ENCODE measurements around the gene SGIP1. TPM values are rescaled to one million over a fixed set of nuclear protein-coding genes. Genes with fewer than 3 reads are reported as not detected.

The SGIP1 gene
- total RNA-seq, 2 donors from 2014 or later, result 3.8 to 9.4 TPM

- H3K9me3 ChIP-seq (ENCODE audit: control insufficient read depth, low read length), result no peaks in the 10 kb centered on the region
- H3K4me1 ChIP-seq (ENCODE audit: control insufficient read depth, insufficient read depth, low read length), result peaks cover 19% of the 10 kb centered on the region
- no peaks in the 10 kb centered on the region for H3K36me3 Mint-ChIP-seq (ENCODE audit: low read depth)
- no peak for TF ChIP-seq CTCF (conservative IDR thresholded peaks at IDR 0.05)
- no peak overlapping the region for H3K27ac Mint-ChIP-seq
- 80 to 93% methylated on average over 1 to 2 of the region's 2 CpGs for WGBS, 2 experiments (ENCODE audit: insufficient coverage in 1 of 2, insufficient read length in 1 of 2)
- no peak overlapping the region for H3K9ac ChIP-seq (ENCODE audit: extremely low read depth, low read length, poor library complexity, severe bottlenecking)
- no peak for DNase-seq
- no peaks in the 10 kb centered on the region for H3K9me3 Mint-ChIP-seq
- peak overlapping the region; percentile 87 for H3K4me3 ChIP-seq (ENCODE audit: low read length)
- H3K27ac ChIP-seq (ENCODE audit: low read depth, low read length), result no peak overlapping the region
- peaks cover 31% of the 10 kb centered on the region for H3K4me1 Mint-ChIP-seq
- peaks cover 13% of the 10 kb centered on the region for H3K27me3 Mint-ChIP-seq (ENCODE audit: insufficient read depth)
- no peak overlapping the region for H3K4me3 Mint-ChIP-seq
- no peaks in the 10 kb centered on the region for H3K36me3 ChIP-seq (ENCODE audit: control insufficient read depth, insufficient read depth, low read length)
- peaks cover 6% of the 10 kb centered on the region for H3K27me3 ChIP-seq (ENCODE audit: control insufficient read depth, insufficient read depth, low read length, poor library complexity, severe bottlenecking)
Measured at GRCh38 chr1:66535061-66535460, 1.1 kb downstream of the SGIP1 start.

- Mint-ChIP-seq H3K27me3 (ENCODE audit: insufficient read depth) (peaks cover 13% of the 10 kb centered on the region), H3K4me3 (no peak overlapping the region), H3K27ac (no peak overlapping the region), H3K36me3 (ENCODE audit: low read depth) (no peaks in the 10 kb centered on the region), H3K4me1 (peaks cover 37% of the 10 kb centered on the region), H3K9me3 (no peaks in the 10 kb centered on the region)
- no peak for DNase-seq
- Histone ChIP-seq H3K4me1 (ENCODE audit: control insufficient read depth, insufficient read depth, low read length) (peaks cover 19% of the 10 kb centered on the region), H3K9me3 (ENCODE audit: control insufficient read depth, low read length) (no peaks in the 10 kb centered on the region), H3K4me3 (ENCODE audit: low read length) (peak overlapping the region; percentile 87), H3K27ac (ENCODE audit: low read depth, low read length) (no peak overlapping the region), H3K27me3 (ENCODE audit: control insufficient read depth, insufficient read depth, low read length, poor library complexity, severe bottlenecking) (peaks cover 6% of the 10 kb centered on the region), H3K36me3 (ENCODE audit: control insufficient read depth, insufficient read depth, low read length) (no peaks in the 10 kb centered on the region), H3K9ac (ENCODE audit: extremely low read depth, low read length, poor library complexity, severe bottlenecking) (no peak overlapping the region)
- WGBS, 2 experiments (ENCODE audit: insufficient coverage in 1 of 2, insufficient read length in 1 of 2), result 20 to 60% methylated on average over 1 of the region's 1 CpG
- no peak for TF ChIP-seq CTCF (conservative IDR thresholded peaks at IDR 0.05)
Measured at GRCh38 chr1:66535853-66536252, 1.9 kb downstream of the SGIP1 start.

GRCh38 chr1:66537718-66538117 lies 3.8 kb downstream of the SGIP1 start:
- Histone ChIP-seq H3K9me3 (ENCODE audit: control insufficient read depth, low read length) (no peaks in the 10 kb centered on the region), H3K36me3 (ENCODE audit: control insufficient read depth, insufficient read depth, low read length) (no peaks in the 10 kb centered on the region), H3K9ac (ENCODE audit: extremely low read depth, low read length, poor library complexity, severe bottlenecking) (no peak overlapping the region), H3K4me3 (ENCODE audit: low read length) (no peak overlapping the region), H3K27me3 (ENCODE audit: control insufficient read depth, insufficient read depth, low read length, poor library complexity, severe bottlenecking) (peaks cover 1% of the 10 kb centered on the region), H3K4me1 (ENCODE audit: control insufficient read depth, insufficient read depth, low read length) (peaks cover 22% of the 10 kb centered on the region), H3K27ac (ENCODE audit: low read depth, low read length) (no peak overlapping the region)
- H3K4me3 Mint-ChIP-seq, result no peak overlapping the region
- H3K4me1 Mint-ChIP-seq, result peaks cover 43% of the 10 kb centered on the region
- H3K9me3 Mint-ChIP-seq, result no peaks in the 10 kb centered on the region
- peaks cover 2% of the 10 kb centered on the region for H3K27me3 Mint-ChIP-seq (ENCODE audit: insufficient read depth)
- TF ChIP-seq CTCF (conservative IDR thresholded peaks at IDR 0.05), result no peak
- WGBS, 2 experiments (ENCODE audit: insufficient coverage in 1 of 2, insufficient read length in 1 of 2), result no CpG with 5 or more reads among the region's 1 CpG
- no peaks in the 10 kb centered on the region for H3K36me3 Mint-ChIP-seq (ENCODE audit: low read depth)
- DNase-seq, result no peak
- no peak overlapping the region for H3K27ac Mint-ChIP-seq

All from endodermal cell (in vitro differentiated cells).